HS-5 (cell line): ENCODE data around the gene DNAJB13.
A peak's percentile ranks its signal among the peaks of the same experiment; 100 is the strongest.
"Not testable (repeated sequence)": the region's sequence is repeated elsewhere in the genome, so short reads cannot be mapped to it uniquely, and the experiment has no call there.

Experiments used
- DNase-seq: peaks from one replicate; pipeline ENCODE4 v3.0.0-alpha.2; 2012; ENCODE audit warnings: low read depth

Gene DNAJB13

GRCh38 chr11:73977856-73978519, 27.2 kb downstream of the DNAJB13 start:
- DNase-seq = no peak

- DNase-seq = no peak
Observed at GRCh38 chr11:73978576-73979086, 27.8 kb downstream of the DNAJB13 start.

DNA sequence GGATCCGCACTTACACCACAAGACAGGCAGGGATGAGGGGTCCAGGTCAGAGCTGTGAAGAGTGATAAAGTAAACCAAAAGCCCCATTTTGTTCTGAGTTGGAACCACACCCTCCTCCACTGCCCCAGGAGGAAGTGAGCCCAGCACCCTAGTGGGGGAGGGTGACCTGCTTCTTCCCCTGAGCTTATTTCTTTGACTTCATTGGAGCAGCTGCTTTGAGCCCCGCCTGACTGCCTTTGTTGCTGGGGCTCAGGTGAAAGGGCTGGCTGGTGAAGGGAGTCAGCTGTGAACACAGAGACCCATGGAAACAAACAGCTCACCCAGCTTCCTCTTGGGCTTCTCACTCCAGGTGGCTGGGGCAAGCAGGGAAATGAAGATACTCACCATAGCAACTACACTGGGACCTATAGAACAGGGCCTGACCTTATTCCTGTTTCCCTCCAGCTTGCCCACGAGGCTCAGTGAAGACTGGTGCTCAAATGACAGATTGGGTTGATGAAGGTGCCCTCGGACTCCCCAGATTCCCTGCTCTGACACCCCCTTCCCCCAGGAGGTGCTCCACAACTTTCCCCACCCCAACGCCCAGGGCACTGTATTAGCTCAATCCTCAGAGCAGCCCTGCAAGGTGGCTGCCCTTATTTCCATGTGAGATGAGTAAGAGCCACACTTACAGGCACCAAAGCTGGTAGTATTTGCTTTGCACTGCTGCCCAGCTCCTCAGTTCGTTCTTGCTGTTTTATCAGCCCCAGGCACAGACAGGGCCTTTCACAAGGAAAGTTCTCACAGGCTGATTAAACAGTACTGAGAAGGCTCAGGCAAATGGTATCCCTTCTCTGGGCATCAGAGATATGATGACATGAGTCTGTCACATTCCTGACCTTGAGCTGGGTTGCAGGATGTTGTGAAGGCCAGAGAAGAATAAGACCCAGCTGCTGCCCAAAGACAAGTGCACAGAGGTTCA, 29.5 kb downstream of the DNAJB13 start:
- DNase-seq = no peak

DNA sequence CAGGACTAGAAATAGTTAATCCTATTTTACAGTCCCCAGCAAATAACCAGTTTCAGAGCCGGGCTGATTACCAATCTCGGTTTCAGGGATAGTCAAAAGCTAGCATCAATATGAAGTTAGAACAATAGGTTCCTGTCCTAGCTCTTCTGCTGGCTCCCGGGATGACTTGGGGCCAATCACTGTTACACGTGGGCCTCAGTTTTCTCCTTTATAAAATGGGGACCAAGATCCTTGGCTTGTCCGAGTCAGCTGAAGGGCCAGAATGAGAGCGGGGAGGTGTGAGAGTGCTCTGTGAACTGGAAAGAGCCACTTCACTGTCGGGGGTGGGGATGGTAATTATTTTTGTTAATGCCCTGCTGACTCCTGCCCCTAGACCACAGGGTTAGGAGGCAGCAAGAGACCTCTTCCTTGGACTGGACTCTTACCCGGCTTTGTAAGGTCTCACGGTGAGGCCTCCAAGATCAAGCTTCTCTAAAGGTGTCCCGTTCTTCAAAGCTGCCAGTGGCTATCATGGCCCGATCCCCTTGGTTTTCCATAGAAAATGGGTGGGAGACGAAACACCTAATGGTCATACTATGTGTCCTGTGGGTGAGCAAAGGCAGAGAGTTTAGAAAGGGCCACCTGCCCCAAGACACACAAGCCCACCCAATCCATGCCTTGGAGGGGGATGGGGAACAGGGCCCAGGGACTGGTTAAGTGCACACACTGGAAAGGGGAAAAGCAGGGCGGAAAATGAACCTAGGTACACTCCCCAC, 30.4 kb downstream of the DNAJB13 start:
- no peak for DNase-seq

DNA sequence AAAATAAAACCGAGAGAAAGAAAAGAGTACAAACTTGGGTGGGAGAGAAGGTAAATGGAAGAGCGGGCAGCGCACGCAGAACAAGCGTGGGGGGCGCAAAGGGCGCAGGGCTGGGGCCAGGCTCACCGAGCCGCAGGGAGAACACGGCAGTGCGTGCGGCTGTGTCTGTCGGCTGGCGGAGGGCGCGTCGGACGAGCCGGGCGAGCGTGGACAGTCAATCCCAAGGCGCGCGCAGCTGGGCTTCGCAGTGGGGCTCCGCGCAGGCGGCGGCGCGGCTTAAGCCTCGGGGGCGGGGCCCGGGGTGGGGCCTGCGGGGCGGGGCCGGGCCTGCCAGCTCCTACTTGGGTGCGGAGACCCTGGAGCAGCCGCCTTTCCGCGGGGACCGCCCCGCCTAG, 31.8 kb downstream of the DNAJB13 start, which contains the start of gene UCP2:
UCP2 (minus strand) TSS at position 249 of the 395 bp plus-strand sequence. CDS start 4,465 bp downstream, outside the sequence.
- no peak for DNase-seq

GRCh38 chr11:73982990-73983740, 32.3 kb downstream of the DNAJB13 start:
- DNase-seq = peak; percentile 60

GRCh38 chr11:73983741-73984538, 33.1 kb downstream of the DNAJB13 start:
- no peak for DNase-seq

- not testable (repeated sequence) for DNase-seq
Observed at GRCh38 chr11:73985661-73986060, 34.8 kb downstream of the DNAJB13 start.

DNA sequence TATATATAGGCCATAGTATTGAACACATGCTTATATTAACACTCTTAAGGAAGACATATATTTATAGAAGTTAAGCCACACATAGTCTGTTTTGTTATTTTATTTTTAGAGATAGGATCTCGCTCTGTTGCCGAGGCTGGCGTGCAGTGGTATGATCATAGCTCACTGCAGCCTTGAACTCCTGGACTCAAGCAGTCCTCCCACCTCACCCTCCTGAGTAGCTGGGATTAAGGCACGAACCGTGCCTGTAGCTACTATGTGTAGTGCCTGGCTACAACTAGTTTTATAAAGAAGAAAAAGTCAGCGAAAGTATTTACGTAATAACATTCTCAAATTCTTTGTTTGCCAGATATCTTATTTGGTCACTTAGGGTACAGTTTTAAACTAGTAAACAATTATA, 37.4 kb downstream of the DNAJB13 start:
- DNase-seq = no peak

DNA sequence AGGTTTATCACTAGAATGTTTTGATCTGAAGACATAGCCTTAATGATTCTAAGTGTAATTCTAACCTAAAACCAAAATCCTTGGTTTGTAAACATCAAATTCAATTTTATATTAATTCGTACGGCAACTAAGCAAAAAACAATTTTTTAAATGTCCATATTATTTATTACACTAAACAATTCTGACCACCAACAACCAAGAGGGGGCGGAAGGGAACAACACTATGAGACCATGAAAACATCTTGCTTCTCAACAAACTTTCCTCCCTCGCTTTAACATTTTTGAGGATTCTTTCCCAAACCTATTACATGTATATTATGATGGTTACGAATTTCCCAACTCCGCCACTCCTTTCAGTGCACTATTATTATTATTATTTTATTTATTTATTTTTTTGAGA, 38.3 kb downstream of the DNAJB13 start:
- DNase-seq = no peak

DNA sequence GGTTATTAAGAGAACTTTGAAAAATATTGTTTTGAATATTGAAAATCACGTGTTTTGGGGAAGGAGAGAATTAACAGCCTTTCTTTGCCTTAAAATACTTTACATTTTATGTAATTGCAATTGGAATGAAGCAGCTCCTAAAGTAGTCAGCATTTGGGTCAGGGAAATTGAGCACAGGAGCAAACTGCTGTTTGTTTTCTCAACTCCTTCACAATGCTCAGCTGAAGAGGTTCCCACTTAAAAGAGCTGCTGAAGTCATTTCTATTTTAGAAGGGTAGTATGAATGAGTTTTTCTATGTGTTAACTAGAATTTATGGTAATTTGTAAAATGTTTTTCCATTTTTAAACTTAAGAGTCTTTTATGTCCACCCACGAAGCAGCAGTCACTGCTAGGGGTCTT, 39.9 kb downstream of the DNAJB13 start:
- no peak for DNase-seq

DNA sequence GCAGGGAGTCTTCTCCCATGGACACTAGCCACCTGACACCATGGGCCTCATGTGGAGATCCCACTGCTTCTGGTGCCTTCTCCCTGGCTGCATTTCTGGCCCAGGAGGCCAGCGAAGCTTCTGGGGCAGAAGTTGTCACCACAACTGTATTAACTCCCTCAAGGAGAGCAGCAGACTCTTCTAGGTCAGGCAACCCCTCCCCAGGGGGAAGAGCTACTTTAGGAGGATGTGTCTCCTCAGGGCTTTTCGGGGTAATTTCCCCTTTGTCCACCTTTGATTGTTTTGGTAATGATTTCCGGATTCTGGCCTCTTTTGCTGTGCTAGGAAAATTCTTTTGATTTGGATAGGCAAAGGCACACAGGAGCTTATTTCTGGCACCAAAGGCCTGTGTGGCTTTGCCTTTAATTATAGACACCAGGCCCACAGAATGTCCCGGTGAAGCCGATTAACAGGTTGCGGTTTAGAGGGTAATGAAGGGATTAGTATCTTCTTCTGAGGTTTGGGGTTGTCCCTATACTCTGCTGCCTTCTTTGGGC, 40.7 kb downstream of the DNAJB13 start:
- DNase-seq = no peak

- DNase-seq = no peak
Observed at GRCh38 chr11:73995247-73995646, 44.4 kb downstream of the DNAJB13 start.

GRCh38 chr11:73995731-73996130, 44.9 kb downstream of the DNAJB13 start:
- no peak for DNase-seq

DNA sequence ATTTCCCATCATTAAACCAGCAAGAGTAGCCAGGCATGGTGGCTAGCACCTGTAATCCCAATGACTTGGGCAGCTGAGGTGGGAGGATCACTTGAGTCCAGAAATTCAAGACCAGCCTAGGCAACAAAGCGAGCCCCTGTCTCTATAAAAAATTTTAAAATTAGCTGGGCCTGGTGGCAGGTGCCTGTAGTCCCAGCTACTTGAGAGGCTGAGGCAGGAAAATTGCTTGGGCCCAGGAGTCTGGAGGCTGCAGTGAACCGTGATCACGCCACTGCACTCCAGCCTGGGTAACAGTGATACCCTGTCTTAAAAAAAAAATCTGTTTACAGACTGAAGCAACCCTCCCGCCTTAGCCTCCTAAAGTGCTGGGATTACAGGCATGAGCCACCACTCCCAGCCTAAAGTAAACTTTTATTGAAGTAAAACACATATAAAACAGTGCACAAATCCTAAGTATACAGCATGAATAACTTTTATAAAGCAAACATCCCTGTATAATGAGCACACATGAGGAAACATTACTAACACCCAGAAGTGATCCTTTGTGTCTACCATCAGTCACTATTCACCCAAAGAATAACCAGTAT, 45.4 kb downstream of the DNAJB13 start:
- no peak for DNase-seq

DNA sequence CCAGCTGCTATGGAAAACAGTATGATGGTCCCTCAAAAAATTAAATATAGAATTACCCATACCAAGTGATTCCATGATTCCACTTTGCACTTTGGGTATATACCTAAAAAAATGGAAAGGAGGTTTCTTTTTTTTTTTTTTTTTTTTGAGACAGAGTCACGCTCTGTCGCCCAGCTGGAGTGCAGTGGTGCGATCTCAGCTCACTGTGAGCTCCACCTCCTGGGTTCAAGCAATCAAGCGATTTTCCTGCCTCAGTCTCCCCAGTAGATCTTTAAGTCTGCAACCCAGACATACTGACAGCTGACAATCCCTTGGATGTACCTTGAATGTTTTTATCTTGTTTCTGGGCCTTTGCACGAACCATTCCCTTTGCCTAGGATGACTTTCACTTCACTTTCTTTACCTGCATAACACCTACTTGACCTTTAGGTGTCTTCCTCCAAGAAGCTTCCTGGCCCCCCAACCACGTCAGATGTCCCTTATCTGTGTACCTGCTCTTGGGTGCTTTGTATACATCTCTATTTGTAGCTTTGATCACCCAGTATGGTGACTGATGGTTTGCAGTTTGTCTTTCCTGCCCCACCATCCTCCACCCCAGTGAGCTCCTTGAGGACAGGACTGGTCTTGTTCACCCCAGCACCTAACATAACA, 46.4 kb downstream of the DNAJB13 start:
- no peak for DNase-seq

- no peak for DNase-seq
Observed at GRCh38 chr11:73998846-73999575, 48.2 kb downstream of the DNAJB13 start.

DNA sequence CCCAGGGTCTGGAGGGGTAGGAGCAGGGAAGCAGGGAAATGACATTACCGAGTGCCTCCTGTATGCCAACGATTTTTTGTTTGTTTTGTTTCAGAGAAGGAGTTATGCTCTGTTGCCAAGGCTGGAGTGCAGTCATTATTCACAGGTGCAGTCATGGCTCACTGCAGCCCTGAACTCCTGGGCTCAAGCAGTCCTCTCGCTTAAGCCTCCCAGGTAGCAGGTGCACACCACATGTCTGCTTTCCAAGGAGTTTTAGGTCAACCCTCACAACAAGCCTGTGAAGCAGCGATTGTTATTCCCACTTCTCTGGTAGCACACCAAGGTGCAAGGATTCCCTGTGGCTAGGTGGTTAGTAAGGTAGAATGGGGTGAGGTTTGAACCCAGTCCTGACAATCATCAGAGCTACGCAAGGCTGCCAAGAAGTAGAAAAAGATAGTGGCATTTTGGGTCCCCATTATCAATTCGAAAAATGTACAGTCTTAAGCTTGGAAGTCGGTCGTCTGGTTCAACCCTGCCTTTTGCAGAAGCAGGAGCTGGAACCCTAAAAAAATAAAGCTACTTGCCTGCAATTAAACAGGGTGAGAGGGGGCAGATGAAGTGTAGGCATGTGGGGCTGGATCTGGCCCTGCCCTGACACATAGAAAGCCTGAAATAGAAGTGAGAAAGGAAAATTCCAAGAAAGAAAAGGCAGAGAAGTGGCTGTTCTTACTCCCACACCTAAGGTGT, 48.9 kb downstream of the DNAJB13 start:
- DNase-seq = no peak
